GM12864 (cell line): ENCODE results near the gene L1TD1.
"Not testable (repeated sequence)": the region's sequence is repeated elsewhere in the genome, so short reads cannot be mapped to it uniquely, and the experiment has no call there.

ENCODE experiments used
- DNase-seq: peaks from one replicate; pipeline ENCODE4 v3.0.0-alpha.2; 2011; ENCODE audit warnings: low read depth
- H3K4me3 ChIP-seq: 2 replicates; pipeline ENCODE4 v1.5.1; 2011; ENCODE audit warnings: mild to moderate bottlenecking, low read depth, low read length, control low read depth
- CTCF ChIP-seq: IDR thresholded peaks from 2 replicates; pipeline ENCODE4 v1.5.1; 2011; ENCODE audit warnings: low read depth, mild to moderate bottlenecking, moderate library complexity, low read length, control low read depth, inconsistent platforms; ENCODE audit errors: missing control alignments

Gene L1TD1

GRCh38 chr1:62237950-62238374, 43.3 kb downstream of the L1TD1 start:
- no peak for DNase-seq

GRCh38 chr1:62238507-62238906, 43.9 kb downstream of the L1TD1 start:
- no peak overlapping the region for H3K4me3 ChIP-seq
- TF ChIP-seq CTCF, result no peak
- DNase-seq, result no peak

More at GRCh38 chr1:62237950-62238374, 43.3 kb downstream of the L1TD1 start:
- no peak for TF ChIP-seq CTCF
- no peak overlapping the region for H3K4me3 ChIP-seq

- not testable (repeated sequence) for H3K4me3 ChIP-seq, DNase-seq
Observed at GRCh38 chr1:62239652-62240403, 45.2 kb downstream of the L1TD1 start.

- no peak for TF ChIP-seq CTCF
- H3K4me3 ChIP-seq, result no peak overlapping the region
- no peak for DNase-seq
Observed at GRCh38 chr1:62240651-62241370, 46.2 kb downstream of the L1TD1 start.

GRCh38 chr1:62241371-62242131, 46.9 kb downstream of the L1TD1 start:
- TF ChIP-seq CTCF, result no peak
- H3K4me3 ChIP-seq, result no peak overlapping the region
- DNase-seq, result no peak

GRCh38 chr1:62244380-62244779, 49.7 kb downstream of the L1TD1 start:
- H3K4me3 ChIP-seq, DNase-seq: not testable (repeated sequence)

GRCh38 chr1:62245201-62245600, 50.6 kb downstream of the L1TD1 start:
- no peak for TF ChIP-seq CTCF
- no peak overlapping the region for H3K4me3 ChIP-seq
- no peak for DNase-seq
